K562 (cell line): ENCODE measurements around the gene SLC25A21.

Experiments
- CTBP1 ChIP-seq: fragments of 450-650 bp; IDR thresholded peaks from 2 replicates; pipeline ENCODE4 v1.6.1; 2016; ENCODE audit warnings: borderline replicate concordance
- ELF2 ChIP-seq: fragments of 250-450 bp; sonication (Bioruptor Pico); IDR thresholded peaks from 2 replicates; pipeline ENCODE4 v1.5.0; 2021; ENCODE audit warnings: mild to moderate bottlenecking
- EP300 ChIP-seq: IDR thresholded peaks from 2 replicates; pipeline ENCODE4 v1.6.1; 2012; ENCODE audit warnings: low read length, improper control_type of control experiment
- EZH2 ChIP-seq: IDR thresholded peaks from 2 replicates; pipeline ENCODE4 v1.6.1; 2012; ENCODE audit warnings: low read depth, mild to moderate bottlenecking, inconsistent platforms, low read length, borderline replicate concordance
- HIVEP1 ChIP-seq: fragments of 250-450 bp; sonication (Bioruptor Pico); IDR thresholded peaks from 2 replicates; pipeline ENCODE4 v1.4.0; 2020; ENCODE audit warnings: mild to moderate bottlenecking
- POLR2A ChIP-seq: fragments of 450-650 bp; conservative IDR thresholded peaks from 2 replicates; pipeline ENCODE4 v1.6.1; 2016
- SRF ChIP-seq, 2 experiments: fragments of 250-450, 450-650 bp in 1 of 2; sonication (Bioruptor Pico) in 1 of 2; sonication (generic) in 1 of 2; formaldehyde crosslinking; IDR thresholded peaks; 2 replicates each; pipeline versions ENCODE4 v1.5.0 to v1.5.1; 2020 to 2022; ENCODE audit warnings: mild to moderate bottlenecking in 1 of 2, missing genetic modification reagents in 1 of 2
- TAF1 ChIP-seq: IDR thresholded peaks from 2 replicates; pipeline ENCODE4 v1.6.1; 2011; ENCODE audit warnings: mild to moderate bottlenecking, low read length, moderate library complexity; ENCODE audit not compliant: insufficient read depth, control insufficient read depth, severe bottlenecking; ENCODE audit errors: extremely low read depth
- TRIM28 ChIP-seq: fragments of 450-650 bp; IDR thresholded peaks from 2 replicates; pipeline ENCODE4 v1.6.1; 2017
- ZNF174 ChIP-seq: fragments of 250-450 bp; sonication (Bioruptor Pico); IDR thresholded peaks from 2 replicates; pipeline ENCODE4 v1.4.0; 2020; ENCODE audit warnings: mild to moderate bottlenecking
- TF ChIP-seq, protein P1 (sequence below), 3 experiments: IDR thresholded peaks in 2 of 3; conservative IDR thresholded peaks in 1 of 3; 2 replicates each; pipeline ENCODE4 v1.5.1; 2011 to 2012; ENCODE audit warnings: low read length in 3 of 3, mild to moderate bottlenecking in 3 of 3, control low read depth in 2 of 3, improper control_type of control experiment in 1 of 3, inconsistent platforms in 1 of 3, low read depth in 1 of 3, mixed read lengths in 1 of 3, moderate library complexity in 1 of 3; ENCODE audit not compliant: insufficient read depth in 2 of 3
- TF ChIP-seq, protein P2 (sequence below): sonication (generic); formaldehyde crosslinking; IDR thresholded peaks from 2 replicates; pipeline ENCODE4 v1.9.0; 2022; ENCODE audit warnings: mild to moderate bottlenecking, missing genetic modification reagents

DNA sequence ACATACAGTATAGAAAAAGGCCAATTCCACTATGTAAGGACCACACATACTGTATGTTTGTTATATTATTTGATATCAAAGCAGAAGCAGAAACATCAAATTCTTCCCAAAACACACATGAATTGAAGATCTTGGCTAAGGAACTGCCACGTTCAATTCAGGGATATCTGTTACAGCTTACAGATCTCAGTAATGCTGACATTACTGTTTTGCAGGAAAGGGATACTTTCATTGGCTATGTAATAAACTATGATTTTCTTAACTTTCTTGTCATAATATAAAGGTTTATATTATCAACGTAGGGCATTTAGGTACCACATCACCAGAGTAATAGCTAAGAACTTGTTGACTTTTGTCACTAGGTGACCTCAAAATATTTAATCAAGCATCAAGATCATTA is 362.2 kb downstream of the SLC25A21 start:
- TF ChIP-seq, protein P1, sequence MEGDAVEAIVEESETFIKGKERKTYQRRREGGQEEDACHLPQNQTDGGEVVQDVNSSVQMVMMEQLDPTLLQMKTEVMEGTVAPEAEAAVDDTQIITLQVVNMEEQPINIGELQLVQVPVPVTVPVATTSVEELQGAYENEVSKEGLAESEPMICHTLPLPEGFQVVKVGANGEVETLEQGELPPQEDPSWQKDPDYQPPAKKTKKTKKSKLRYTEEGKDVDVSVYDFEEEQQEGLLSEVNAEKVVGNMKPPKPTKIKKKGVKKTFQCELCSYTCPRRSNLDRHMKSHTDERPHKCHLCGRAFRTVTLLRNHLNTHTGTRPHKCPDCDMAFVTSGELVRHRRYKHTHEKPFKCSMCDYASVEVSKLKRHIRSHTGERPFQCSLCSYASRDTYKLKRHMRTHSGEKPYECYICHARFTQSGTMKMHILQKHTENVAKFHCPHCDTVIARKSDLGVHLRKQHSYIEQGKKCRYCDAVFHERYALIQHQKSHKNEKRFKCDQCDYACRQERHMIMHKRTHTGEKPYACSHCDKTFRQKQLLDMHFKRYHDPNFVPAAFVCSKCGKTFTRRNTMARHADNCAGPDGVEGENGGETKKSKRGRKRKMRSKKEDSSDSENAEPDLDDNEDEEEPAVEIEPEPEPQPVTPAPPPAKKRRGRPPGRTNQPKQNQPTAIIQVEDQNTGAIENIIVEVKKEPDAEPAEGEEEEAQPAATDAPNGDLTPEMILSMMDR (IDR thresholded peaks at IDR 0.05 in 2 of 3, conservative IDR thresholded peaks at IDR 0.05 in 1 of 3; ENCODE audit: insufficient read depth in 2 of 3, low read depth in 1 of 3, low read length in 3 of 3): no peak
- TF ChIP-seq EZH2 (no peak), EP300 (no peak), HIVEP1 (CRISPR knock-in tag) (no peak), TRIM28 (no peak), ZNF174 (CRISPR knock-in tag) (no peak), ELF2 (no peak), TAF1 (no peak), CTBP1 (no peak), SRF (CRISPR knock-in tag; IDR thresholded peaks at IDR 0.05) (no peak), POLR2A (no peak)
- TF ChIP-seq, protein P2, sequence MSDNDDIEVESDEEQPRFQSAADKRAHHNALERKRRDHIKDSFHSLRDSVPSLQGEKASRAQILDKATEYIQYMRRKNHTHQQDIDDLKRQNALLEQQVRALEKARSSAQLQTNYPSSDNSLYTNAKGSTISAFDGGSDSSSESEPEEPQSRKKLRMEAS (CRISPR knock-in tag): no peak
